ENCODE results near the gene PLCB1.

DNA sequence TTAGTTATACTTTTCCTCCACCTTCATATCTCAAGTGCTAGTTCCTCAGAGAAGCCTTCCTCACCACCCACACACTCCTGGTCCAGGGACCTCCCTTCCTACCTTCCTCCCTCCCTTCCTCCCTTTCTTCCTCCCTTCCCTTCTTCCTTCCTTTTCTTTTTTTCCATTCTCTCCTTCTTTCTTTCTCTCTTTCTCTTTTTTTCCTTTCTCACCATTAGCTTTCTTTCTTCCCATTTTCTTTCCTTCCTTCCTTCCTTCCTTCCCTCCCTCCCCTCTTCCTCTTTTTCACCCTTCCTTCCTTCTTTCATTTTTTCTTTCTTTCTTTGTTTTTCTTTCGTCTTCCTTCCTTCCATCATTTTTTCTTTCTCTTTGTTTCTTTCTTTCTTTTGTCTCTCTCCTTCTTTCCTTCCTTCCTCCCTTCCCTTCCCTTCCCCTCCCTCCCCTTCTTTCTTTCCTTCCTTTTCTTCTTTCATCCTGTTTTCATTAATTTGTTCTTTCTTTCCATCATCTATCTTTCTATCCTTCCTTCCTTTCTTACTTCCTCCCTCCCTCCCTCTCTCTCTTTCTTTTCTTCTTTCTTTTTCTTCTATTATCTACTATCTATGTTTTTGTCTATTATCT, 416.0 kb downstream of the PLCB1 start:
- TF ChIP-seq POLR2A (IDR thresholded peaks at IDR 0.05) = no peak
- no peak for TF ChIP-seq CTCF (IDR thresholded peaks at IDR 0.05)

Data from uterus (tissue), 2 donors.